ENCODE measurements around the gene NAB1.
A peak's percentile ranks its signal among the peaks of the same experiment; 100 is the strongest.
"Not testable (repeated sequence)": the region's sequence is repeated elsewhere in the genome, so short reads cannot be mapped to it uniquely, and the experiment has no call there.

The NAB1 gene, protein sequence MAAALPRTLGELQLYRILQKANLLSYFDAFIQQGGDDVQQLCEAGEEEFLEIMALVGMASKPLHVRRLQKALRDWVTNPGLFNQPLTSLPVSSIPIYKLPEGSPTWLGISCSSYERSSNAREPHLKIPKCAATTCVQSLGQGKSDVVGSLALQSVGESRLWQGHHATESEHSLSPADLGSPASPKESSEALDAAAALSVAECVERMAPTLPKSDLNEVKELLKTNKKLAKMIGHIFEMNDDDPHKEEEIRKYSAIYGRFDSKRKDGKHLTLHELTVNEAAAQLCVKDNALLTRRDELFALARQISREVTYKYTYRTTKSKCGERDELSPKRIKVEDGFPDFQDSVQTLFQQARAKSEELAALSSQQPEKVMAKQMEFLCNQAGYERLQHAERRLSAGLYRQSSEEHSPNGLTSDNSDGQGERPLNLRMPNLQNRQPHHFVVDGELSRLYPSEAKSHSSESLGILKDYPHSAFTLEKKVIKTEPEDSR

DNA sequence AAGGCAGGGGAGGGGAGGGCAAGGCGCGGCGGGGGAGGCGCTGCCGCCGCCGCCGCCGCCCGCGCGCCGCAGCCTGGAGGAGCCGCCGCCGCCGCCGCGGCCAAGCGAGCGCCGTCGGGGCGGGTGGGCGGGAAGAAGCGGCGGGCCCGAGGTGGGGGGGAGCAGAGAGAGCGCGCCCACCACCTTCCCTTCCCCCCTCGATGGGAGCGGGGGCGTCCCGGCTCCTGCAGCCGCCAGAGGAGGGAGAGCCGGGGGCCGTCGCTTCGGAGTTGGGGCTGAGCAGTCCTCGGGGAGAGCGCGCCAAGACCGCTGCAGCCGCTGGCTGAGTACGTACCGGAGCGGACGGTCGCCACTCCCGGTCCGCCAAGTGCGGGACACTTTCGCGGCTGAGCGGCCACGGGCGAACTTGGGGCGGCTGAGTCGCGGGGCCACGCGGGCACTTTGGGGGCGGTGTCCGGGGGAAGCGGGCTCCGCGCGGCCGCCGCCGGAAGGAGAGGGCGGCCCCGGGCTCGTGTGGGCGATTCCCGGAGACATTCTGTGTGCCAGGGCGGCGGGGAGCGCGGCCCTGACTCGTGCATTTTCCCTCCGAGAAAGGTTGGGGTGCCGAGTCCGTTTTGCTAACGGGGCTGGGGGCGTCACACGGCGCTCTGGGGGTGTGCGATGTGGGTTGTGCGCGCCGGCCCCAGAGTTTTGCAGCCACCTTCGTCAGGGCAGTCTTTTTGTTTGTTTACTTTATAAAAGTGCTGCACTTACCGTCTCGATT, at the start of gene NAB1:
Gene NAB1 (plus strand): TSS at position 49 of the 763 bp plus-strand sequence. CDS start 10,094 bp downstream, outside the sequence.
- DNase-seq (ENCODE audit: low read depth in 3 of 3): peak; percentile 28 to 54 (median 47)

DNA sequence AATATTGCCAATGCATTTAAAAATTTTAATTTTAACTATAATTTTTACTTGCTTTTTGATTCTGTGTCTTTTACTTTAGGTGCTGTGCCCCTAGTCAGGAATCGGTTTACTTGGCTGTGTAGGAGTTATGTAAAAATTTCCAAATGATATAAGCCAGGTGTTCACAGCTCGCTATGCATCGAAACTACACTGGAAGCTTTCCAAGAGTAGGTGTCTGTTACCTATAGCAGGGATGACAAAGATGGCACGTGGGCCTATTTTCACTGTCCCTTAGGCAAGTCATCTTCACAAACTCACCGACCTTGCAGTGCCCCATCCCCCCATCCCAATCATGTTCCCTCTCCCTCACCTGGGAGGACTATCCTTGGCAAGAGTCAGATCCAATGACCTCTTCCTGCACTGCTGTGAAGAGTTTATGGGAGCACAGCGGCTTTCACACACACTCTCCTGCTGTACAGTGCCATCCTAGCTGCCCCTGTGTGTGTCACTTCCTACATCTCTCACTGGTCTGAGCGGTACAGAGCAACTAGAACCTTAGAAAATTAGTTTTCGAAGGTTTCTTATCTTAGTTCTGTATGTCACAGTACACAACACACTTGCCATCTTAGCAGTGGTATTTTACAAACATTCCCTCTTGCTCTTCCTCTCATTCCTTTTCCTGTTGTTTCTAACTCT, 49.2 kb upstream of the NAB1 start:
- no peak for DNase-seq (ENCODE audit: low read depth in 3 of 3)

DNA sequence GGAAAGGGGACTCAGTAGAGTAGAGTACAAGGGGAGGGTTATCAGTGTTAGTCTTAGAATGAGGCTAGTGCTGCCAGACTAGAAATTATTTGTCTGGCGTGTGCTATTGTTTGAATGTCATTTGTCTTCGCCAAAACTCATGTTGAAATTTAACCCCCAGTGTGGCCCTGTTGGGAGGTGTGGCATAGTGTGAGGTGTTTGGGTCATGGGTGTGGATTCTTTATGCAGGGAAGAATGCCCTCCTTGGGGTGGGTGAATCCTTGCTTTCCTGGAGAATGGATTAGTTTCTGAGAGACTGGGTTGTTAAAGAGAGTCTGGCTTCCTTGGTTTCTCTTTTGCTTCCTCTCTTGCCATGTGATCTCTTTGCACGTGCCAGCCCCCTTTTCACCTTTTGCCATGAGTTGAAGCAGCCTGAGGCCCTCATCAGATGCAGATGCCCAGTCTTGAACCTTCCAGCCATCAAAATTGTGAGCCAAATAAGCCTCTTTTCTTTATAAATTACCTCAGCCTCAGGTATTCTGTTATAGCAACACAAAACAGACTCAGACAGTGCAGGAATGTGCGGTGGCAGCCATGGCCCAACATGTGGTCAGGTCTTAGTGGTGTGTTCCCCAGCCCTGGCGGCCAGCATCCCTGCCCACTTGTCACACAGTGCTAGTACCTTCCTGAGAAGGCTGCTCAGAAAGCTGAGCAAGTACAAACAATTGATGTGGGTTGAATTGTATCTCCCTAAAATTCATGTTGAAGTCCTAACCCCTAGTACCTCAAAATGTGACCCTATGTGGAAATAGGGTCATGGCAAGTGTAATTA, 48.4 kb upstream of the NAB1 start:
- no peak for DNase-seq (ENCODE audit: low read depth in 3 of 3)

DNA sequence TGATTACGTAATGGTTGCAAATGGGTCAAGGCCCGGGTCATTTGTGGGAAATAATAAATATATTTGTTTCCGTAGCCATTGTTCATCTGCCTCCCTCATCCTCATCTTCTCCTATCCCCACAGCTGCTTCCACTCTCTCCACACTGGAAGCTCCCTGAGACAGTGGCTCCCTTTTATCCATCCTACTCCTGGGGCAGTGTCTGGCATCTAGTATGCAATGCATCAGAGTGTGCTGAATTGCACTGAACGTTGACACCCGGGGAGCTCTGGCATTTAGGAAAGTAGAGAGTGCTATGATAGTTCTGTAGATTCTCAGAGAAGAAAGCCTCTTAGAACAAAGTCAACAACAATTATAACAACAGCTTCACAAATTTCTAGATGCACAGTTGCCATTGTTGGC, 45.5 kb upstream of the NAB1 start:
- DNase-seq (ENCODE audit: low read depth in 3 of 3): no peak

DNA sequence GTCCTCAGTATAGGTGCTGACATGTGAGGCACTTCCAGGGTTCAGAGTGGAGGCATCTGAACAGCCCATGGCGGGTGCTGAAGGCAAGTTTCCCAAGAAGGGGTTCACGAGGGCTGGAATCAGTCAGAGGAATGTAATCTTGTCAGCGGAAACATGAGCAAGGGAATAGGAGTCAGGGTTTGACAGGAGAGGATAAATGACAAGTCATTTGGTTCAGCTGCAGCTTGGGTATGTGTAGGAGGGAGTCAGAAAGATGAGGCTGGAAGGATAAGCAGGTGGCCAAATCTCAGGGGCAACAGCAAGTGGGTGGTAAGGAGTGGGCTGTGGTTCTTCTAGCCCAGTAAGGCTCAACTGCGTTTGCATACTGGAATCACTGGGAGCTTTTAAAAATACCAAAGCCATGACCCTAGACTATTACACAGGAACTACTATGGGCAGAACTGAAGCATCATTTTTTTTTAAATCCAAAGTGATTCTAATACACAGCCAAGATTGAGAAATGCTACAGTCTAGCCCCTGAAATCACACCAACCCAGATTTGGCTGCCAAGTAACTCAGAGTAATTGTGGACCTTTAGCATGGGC, 41.8 kb upstream of the NAB1 start:
- no peak for DNase-seq (ENCODE audit: low read depth in 3 of 3)

DNA sequence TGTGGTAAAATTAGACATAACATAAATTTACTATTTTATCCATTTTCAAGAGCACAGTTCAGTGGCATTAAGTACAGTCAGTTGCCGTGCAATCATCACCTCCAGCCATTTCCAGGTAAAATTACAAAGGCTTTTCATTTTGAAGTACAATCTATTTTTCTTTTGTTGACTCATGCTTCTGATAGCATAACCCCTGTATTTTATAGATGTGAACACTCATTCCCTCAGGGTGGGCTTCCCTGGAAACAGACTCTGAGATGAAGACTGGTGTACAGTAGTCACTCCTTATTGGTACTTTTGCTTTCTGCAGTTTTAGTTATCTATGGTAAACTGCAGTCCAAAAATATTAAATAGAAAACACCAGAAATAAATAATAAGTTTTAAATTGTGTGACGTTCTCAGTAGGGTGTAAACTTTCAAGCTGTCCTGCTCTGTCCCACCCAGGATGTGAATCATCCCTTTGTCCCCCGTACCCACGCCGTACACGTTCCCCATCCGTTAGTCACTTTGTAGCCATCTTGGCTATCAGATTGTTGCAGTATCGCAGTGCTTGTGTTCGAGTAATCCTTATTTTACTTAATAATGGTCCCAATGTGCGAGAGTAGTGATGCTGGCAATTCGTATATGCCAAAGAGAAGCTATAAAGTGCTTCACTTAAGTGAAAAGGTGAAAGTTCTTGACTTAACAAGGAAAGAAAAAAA, 41.1 kb upstream of the NAB1 start:
- no peak for DNase-seq (ENCODE audit: low read depth in 3 of 3)

DNA sequence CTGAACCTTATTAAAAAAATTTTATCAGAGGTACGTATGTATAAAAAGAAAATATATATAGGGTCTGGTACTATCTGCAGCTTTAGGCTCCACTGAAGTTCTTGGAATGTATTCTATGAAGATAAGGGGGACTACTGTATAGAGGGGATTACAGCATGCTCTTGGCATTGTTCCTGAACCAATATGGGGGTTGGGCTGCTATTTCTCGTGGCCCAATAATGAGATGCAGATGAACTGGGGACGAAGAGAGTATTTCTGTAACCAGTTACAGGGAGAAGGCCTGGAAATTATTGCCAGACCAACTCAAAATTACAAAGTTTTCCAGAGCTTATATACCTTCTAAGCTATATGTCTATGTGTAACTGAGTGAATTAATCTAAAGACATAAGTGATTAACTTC, 40.0 kb upstream of the NAB1 start:
- DNase-seq (ENCODE audit: low read depth in 3 of 3): not testable (repeated sequence)

DNA sequence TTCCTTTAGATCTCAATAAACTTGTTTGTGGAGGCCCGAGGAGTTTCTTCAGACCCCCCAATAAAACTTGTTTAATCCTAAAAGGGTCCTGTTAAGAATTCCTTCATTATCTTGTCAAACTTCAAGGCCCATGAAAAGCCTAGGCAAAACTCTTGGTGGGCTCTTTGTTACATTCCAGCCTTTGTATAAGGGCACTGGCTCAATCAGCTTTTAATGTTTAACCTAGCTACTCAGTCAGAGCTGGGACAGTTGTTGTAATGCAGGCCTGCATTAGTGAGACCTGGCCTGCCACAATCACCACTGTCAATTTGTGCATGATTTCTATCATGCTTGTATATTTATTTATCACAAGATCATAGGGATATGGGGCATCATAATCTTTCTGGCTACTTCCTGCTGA, 39.5 kb upstream of the NAB1 start:
- DNase-seq (ENCODE audit: low read depth in 3 of 3): not testable (repeated sequence)

DNA sequence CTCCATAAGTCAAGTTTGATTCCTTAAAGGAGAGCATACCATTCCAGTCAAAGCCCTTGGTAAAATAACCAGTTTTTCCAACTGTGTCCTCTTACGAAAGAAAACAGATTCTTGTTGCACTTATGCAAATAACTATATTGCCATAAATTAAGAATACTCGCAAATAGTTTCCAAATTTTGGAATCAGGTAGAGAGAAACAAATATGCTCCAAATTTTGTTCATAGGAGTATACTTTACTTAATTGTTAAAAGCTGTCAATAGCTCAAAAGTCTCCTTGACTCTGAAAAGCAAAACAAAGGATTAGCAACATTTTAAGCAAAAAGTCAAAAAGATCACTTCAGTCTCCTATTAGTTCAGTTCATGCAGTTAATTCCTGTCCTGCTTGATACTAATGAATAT, 38.4 kb upstream of the NAB1 start:
- not testable (repeated sequence) for DNase-seq (ENCODE audit: low read depth in 3 of 3)

DNA sequence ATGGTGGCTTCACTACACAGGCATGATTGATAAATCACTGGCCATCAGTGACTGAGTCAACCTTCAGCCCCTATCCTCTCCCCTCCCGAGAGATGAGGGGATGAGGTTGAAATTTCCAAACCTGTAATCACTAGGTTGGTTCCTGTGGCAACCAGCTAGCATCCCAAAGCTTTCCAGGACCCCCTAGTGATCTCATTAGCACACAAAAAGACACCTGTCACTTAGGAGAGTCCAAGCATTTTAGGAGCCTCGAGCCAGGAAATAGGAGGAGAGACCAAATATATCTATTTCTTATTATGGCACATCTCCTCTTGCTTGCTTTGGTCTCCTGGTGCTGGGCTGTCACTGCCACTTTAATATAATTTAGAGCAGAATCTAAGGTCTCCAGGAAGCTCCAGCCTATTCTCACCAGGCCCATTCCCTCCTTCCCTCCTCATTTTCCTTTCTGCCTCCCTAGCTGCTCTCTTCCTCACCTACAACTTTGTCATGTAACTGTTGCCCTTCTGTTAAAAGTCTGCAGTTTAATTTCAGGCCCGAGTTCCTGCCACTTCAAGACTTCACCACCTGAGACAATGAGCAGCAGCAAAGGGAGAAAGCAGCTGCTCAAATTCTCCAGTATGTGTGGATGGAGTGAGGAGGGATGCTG, 33.2 kb upstream of the NAB1 start:
- no peak for DNase-seq (ENCODE audit: low read depth in 3 of 3)

DNA sequence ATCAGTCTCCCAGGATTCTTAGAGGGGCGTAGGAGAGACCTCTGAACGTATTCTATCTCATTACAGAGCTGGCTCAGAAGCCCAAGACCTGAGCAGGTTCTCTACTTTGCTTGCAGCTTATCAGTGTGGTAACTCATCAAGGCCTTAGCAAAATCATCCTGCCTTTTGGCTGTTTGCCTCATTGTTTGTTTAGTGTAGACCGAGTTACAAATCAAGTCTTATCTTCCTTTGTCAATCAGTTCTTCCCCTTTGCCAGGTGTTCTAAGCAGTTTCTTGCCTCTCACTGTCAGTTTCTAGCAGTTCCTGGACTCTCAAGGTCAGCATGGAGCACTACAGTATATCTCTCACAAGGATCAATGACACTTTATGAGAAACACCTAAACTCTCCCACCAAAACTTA, 30.9 kb upstream of the NAB1 start:
- DNase-seq (ENCODE audit: low read depth in 3 of 3): no peak

DNA sequence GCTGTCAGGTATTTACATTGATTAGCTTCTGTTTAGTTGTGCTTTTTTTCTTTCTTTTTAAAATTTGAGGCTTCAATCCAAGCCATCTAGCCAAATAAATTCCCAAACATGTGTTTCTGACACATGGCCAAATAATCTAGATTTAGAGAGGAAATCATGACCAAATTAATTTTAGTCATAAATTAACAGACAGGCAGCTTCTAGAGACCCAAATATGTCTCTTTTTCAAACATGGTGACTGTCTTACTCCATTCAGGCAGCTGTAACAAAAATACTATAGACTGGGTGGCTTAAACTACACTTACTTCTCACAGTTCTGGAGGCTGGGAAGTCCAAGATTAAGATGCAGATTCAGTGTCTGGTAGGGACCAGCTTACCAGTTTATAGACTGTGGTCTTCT, 23.2 kb upstream of the NAB1 start:
- no peak for DNase-seq (ENCODE audit: low read depth in 3 of 3)

DNA sequence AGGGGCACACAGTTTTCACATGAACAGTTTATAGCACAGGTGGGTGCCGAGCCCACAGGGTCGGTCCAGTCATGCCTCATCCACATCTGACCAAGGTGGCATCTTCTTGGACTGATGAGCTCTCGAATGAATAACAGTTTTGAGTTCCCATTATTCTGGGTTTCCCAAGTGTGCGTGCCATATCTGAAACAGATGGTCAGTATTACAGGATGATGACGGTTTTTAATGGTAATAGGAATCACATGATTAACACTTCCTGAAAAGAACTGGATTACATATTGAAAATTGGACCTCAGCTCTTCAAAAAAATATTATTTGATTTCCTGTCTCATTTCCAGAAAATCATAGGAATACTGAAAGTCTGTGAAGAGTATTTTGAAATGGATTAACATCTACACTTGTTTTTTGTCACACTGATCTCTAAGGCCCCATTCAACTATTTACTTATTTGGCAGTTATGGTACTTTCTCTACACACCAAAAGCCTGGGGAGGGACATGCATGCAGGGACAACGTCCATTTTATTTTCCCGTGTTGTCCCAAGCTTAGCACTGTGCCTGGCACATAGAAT, 22.2 kb upstream of the NAB1 start:
- no peak for DNase-seq (ENCODE audit: low read depth in 3 of 3)

DNA sequence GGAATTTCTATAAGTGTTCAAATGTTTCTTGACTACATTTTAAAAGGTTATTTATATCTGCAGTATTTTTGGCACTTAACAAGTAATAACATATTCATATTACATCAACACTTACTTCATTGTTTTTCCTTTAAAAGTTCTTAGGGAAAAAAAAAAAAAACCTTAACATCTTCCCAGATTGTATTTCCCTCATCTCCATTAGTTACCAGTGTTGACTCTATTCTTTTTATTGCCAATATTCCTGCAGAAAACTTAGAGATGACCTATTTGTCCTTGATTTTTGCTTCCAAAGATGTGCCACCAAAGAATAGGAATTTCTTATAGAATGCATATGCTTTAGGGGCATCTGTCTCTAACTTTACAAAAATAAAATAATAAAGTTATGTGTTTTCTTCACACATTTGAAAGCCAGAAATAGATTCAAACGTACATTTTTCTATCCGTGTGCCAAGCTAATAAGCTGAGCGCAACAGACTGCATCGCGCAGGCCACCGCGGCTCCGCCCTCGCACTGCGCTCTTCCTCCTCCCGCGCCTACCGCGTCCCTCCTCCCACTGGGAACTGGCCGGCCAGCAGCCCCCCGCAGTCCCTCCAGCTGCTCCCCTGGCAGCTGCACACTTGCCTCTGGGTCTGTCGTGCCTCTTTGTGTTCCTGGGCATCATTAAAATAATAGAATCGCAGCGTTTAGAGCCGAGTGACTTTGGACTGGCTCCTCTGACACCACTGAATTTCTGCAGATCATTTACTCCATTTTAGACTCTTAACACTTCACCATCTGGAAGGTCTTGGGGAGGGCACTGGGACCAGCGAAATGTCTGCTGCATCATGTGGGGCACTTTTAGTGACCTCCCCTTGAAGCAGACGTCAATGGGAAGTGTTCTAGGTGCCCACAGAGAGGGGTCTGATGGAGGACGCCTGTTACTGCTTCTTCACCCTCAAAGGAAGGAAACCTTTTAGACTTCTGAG, 21.2 kb upstream of the NAB1 start:
- DNase-seq (ENCODE audit: low read depth in 3 of 3): peak in 1 of 3 experiments; percentile 22

DNA sequence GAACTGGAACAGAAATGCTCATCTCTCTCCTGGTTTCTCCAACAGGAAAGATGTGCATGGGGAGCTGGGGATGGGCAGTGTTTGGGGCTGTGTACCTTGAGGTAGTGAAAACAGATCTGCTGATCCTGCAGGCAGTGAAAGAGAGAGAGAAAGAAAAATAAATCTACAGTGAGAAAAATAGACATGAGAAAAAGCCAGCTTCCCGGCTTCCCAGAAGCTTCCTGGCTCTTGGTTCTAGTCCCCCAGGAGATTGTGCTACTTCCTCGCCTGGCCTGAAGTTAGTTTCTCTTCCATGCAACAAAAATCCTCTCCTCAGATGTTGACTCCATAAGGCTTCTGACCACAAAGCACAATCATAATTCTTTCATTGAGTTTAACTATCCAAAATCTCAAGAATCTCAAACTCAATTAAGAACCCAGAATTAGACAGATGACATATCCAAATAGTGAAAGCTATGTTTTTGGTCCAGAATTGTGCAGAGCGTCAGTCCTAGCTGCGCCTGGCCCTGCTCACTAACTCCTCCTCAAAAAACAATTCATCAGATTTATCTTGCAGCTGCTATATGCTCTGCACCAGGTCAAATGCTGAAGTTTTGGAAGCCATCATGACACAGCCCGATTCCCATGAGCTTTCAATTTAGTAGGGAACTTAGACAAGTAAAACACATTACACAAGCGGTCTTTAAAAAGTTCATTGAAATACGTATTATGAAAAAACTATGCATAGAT, 20.1 kb upstream of the NAB1 start:
- no peak for DNase-seq (ENCODE audit: low read depth in 3 of 3)

DNA sequence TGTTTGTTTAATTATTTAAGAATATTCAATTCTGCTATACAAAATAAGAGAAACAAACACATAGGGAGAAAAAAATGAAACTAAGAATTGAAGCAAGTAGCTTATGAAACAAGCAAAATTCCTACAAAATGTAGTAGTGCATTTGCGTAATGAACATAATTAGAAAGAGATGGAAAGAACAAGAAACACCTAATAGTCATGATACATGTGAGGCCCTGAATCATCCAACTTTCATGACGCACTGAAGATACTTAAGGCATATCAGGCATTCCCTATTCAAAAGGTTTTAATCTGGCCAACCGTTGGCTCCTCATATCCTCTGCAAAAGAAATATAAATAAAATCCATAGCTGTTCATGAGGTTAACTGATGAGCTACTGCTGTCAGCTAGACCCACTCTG, 14.5 kb upstream of the NAB1 start:
- DNase-seq (ENCODE audit: low read depth in 3 of 3): no peak

DNA sequence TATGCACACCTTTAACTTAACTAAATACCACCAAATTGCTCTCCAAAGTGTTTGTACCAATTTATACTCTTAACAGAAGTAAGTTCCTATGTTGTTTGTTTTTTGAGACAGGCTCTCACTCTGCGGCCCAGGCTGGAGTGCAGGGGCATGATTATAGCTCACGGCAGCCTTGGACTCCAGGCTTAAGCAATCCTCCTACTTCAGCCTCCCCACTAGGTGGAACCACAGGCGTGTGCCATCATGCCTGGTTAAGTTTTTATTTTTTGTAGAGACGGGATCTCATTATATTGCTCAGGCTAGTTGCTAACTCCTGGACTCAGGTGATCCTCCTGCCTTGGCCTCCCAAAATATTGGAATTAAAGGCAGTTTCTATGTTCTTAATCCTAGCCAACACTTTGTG, 13.1 kb upstream of the NAB1 start:
- DNase-seq (ENCODE audit: low read depth in 3 of 3): no peak

DNA sequence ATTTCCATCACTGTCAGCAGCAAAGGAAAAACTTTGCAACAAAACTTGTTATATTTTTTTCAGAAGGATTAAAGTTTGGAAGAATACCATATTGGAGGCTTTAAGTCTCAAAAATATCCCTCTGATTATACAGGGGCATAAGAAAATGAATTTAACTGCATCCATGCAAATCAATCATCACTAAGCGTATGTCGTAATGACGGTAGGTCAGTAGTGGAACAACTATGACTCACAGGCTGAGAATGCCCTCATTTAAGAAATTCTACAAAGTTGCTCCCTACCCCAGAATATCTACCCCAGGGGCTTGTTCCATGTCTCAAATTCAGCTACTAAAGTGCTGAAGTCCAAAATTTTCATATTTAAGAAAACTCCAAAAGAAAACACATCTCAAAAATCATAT, 12.5 kb upstream of the NAB1 start:
- no peak for DNase-seq (ENCODE audit: low read depth in 3 of 3)

Data from stimulated activated CD4-positive, alpha-beta T cell treated with anti-CD3 and anti-CD28 coated beads, TNF-alpha, amount 100 ng/mL, for 24 hours (primary cell).